ENCODE results near the gene COQ5.

DNA sequence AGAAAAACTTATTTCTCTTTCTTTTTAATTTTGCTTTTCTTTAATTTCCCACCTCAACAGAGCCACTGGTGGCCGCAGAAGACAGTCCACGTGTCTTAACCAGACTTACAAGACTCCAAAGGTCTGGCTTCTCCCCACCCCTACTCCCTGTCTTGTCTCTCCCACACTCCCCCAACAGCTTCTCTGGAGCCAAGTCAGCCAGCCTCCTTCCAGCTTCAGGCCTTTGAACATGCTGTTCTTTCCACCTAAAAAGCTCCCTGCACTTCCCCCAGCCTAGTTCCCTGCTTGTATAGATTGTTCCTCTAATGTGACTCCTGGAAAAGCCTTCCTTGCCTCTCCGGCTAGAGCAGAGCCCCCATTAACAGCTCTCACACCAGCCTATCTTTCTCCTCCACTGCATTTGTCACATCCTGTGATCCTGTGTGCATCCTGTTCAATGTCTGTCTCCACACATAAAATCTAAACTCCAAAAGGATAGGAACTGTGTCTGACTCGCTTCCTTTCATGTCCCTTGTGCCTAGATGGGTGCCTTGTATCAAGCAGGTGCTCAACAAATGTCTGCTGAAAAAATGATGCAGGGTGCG, 40.8 kb downstream of the COQ5 start:
- TF ChIP-seq, protein P1, sequence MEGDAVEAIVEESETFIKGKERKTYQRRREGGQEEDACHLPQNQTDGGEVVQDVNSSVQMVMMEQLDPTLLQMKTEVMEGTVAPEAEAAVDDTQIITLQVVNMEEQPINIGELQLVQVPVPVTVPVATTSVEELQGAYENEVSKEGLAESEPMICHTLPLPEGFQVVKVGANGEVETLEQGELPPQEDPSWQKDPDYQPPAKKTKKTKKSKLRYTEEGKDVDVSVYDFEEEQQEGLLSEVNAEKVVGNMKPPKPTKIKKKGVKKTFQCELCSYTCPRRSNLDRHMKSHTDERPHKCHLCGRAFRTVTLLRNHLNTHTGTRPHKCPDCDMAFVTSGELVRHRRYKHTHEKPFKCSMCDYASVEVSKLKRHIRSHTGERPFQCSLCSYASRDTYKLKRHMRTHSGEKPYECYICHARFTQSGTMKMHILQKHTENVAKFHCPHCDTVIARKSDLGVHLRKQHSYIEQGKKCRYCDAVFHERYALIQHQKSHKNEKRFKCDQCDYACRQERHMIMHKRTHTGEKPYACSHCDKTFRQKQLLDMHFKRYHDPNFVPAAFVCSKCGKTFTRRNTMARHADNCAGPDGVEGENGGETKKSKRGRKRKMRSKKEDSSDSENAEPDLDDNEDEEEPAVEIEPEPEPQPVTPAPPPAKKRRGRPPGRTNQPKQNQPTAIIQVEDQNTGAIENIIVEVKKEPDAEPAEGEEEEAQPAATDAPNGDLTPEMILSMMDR (IDR thresholded peaks at IDR 0.05) = no peak
- no peak for TF ChIP-seq POLR2A (IDR thresholded peaks at IDR 0.05)
